ENCODE data around the gene WDR33.

WDR33 gene

GRCh38 chr2:127678531-127678930 lies 132.4 kb downstream of the WDR33 start:
- TF ChIP-seq POLR2A (IDR thresholded peaks at IDR 0.05; ENCODE audit: low read length) (no peak), GATA1 (IDR thresholded peaks at IDR 0.05; ENCODE audit: low read depth, low read length) (no peak)
- no peak for DNase-seq

DNA sequence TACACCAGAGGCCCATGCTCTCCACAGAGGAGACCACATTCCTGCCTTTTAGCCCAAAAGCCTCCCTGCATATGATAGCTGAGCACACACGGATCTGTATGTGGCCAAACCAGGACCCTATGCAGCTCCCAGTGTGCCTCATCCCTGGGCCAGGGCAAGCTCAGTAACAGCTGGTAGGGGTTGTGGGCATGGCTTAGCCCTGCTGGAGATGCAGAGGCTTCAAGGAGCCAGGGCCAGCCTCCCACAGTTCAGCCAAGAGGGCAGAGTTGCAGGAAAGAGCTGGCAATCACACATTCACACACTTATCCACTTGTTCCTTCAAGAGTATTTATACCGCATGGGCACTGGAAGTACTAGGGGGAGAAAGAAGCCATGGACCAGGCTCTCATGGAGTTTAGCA lies 134.1 kb downstream of the WDR33 start:
- DNase-seq: no peak
- TF ChIP-seq GATA1 (IDR thresholded peaks at IDR 0.05; ENCODE audit: low read depth, low read length) (no peak), POLR2A (IDR thresholded peaks at IDR 0.05; ENCODE audit: low read length) (no peak)

DNA sequence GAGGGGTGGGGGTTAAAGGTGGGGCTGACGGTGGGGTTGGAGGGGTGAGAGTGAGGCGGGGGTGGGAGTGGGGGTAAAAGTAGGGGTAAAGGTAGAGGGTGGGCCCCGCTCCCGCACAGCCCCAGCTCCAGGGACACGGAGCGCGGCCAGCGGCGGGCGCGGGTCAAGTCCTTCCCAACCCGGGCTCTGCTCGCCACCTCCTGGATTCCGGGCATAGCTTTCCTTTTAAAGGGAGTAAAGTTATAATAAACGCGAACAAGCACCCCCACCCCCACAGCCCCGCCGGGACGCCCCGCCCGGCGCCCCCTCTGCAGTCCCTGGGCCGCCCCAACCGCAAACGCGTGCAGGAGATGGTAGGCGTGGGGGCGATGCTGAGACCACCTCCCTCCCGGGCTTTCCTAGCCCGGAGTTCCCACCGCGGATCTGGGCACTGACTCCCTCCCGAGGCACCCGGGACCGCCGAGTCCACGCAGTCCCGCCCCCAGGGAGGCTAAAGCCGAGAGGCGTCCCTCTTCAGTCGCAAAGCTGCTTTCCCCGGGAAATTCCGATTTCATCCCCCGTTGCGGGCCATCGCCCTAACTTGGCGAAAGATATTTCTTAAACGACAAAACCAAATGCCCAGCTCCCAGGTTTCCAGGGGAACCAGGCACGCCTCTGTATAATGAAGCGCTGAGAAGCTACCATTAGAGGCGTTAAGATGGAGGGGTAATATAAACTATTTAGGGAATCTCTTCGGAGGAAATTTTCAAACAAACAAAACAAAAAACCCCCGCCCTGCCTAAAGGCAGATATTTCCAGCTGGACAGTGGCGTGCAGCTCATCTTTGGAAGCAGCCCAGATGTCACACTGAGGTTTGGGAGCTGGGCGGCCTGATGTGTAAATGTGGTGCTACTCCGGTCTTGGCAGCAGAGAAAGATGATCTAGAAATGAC lies 135.4 kb downstream of the WDR33 start, which contains the start of gene LIMS2:
Gene LIMS2 (minus strand): TSS at position 200 of the 931 bp plus-strand sequence. CDS start 506 bp downstream, outside the sequence.
- DNase-seq: no peak
- TF ChIP-seq POLR2A (IDR thresholded peaks at IDR 0.05; ENCODE audit: low read length) (no peak), GATA1 (IDR thresholded peaks at IDR 0.05; ENCODE audit: low read depth, low read length) (no peak)

GRCh38 chr2:127674241-127675209 lies 136.4 kb downstream of the WDR33 start:
- TF ChIP-seq GATA1 (IDR thresholded peaks at IDR 0.05; ENCODE audit: low read depth, low read length): no peak
- DNase-seq: peak; percentile 17 to 29

- no peak for DNase-seq
- TF ChIP-seq POLR2A (IDR thresholded peaks at IDR 0.05; ENCODE audit: low read length) (no peak), GATA1 (IDR thresholded peaks at IDR 0.05; ENCODE audit: low read depth, low read length) (no peak)
Observed at GRCh38 chr2:127673291-127674069, 137.5 kb downstream of the WDR33 start.

DNA sequence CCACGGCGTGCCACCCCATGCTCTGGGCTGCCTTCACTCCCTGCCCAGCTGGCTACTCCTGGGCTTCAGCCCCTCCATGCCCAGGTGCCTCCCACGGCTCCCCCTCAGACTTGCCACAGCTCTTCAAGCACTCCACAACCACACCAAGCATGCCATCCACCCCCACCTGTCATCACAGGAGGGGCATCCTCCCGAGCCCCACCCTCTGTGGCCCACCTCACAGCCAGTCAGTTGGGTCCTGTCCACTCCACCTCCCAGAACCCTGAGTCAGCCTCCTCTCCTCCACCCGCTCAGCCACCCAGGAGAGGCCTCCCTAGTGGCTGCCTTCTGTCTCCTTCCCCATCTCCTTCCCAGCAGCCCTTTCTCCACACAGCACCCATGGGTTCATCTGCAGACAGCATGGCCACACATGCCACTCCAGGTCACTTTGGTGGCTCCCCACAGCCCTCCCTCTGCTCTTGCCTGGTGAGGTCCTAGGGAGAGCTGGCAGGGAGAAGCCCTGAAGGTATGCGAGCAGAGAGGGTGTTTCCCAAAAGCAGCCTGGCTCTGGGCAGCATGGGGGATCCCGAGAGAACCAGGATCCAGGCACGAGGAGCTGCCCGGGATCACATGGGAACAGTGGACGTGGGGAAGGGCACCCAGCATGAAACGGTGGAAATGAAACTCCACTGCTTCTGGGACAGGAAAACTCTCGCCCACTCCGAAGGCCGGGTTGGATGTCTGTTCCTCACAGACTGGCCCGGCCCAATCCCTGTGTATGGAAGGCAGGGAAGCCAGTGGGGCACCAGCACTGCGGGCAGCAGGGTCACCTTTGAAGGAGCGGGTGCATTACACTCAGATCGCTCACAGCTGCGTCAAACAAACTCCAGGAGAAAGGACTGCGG lies 138.4 kb downstream of the WDR33 start:
- no peak for DNase-seq
- TF ChIP-seq POLR2A (IDR thresholded peaks at IDR 0.05; ENCODE audit: low read length) (no peak), GATA1 (IDR thresholded peaks at IDR 0.05; ENCODE audit: low read depth, low read length) (no peak)

DNA sequence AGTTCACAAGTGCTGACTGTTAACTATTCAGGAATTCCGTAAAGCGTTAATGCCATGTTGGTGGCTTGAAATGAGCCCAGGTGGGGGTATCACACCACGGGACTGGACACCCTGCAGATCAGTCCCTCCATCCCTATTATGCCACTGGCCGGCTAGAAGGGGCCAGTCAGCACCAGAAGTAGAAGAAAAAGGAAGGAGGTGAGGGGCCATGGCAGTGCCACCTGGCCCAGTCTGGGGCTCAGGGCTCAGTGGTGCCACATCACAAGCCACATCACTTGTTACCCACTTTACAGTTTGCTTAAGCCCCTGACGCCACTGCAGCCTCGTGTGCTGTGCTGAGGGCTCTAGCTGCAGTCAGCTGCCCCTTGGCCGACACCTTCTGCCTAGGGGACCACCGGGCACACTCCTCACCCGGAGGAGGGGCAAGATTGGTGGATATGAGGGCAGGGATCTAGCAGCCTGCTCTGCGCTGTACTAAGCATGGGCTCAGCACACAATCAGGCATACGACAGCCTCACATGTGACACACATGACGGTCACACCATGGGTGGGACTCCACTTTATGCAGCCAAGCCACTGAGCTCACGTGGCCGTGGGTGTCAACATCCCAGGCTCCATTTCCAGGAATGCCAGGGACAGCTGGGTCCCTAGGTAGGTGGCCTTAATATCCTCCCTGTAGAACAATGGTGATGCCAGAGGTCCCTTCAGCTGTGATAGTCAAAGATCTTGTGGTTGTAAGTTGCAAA lies 139.2 kb downstream of the WDR33 start:
- DNase-seq: no peak
- TF ChIP-seq POLR2A (IDR thresholded peaks at IDR 0.05; ENCODE audit: low read length) (no peak), GATA1 (IDR thresholded peaks at IDR 0.05; ENCODE audit: low read depth, low read length) (no peak)

DNA sequence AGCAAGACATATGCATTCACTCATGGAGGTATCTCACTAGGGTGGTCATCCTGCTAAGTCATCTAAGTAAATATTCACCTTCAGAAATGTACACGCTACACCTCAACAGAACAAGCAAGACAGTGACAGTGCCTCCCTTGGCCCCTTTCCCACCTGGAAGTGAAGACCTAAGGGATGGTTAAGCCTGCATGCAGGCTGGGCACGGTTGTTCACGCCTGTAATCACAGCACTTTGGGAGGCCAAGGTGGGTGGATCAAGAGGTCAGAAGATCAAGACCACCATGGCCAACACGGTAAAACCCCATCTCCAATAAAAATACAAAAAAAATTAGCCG lies 140.0 kb downstream of the WDR33 start:
- TF ChIP-seq POLR2A (IDR thresholded peaks at IDR 0.05; ENCODE audit: low read length): no peak
- TF ChIP-seq GATA1 (IDR thresholded peaks at IDR 0.05; ENCODE audit: low read depth, low read length): no peak
- DNase-seq: no peak

- DNase-seq: no peak
- TF ChIP-seq GATA1 (IDR thresholded peaks at IDR 0.05; ENCODE audit: low read depth, low read length) (no peak), POLR2A (IDR thresholded peaks at IDR 0.05; ENCODE audit: low read length) (no peak)
Observed at GRCh38 chr2:127670055-127670956, 140.7 kb downstream of the WDR33 start.

- TF ChIP-seq POLR2A (IDR thresholded peaks at IDR 0.05; ENCODE audit: low read length) (no peak), GATA1 (IDR thresholded peaks at IDR 0.05; ENCODE audit: low read depth, low read length) (no peak)
- DNase-seq: no peak
Observed at GRCh38 chr2:127669056-127669455, 141.9 kb downstream of the WDR33 start.

DNA sequence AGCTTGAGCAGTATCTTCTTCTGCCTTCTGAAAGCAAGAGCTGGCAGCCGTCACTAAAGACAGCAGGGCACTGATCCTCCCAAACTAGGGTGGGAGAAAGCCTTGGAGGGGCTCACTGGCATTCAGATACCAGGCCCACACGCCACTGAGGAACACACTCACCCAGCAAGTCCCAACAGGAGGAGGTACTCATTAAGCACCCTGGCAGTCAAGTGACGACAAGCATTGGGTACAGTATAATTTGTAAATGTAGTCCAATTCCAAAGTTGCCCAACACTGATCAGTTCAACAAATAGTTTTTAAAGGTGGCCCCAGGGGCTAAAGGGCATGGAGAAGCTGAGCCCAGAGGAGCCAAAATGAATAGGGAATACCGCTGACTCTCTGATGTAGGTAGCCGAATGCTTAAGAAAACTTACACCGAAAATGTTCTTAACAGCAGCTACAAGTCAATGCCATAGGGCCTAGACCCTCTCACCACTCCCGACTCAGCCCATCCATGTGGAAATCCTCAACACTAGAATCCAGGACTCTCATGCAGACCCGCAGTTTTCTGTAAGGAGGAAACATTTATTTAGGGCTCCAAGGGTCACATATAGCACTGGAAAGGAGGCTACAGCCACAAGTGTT lies 145.6 kb downstream of the WDR33 start:
- no peak for DNase-seq

More for the DNA sequence above, 145.6 kb downstream of the WDR33 start:
- TF ChIP-seq GATA1 (IDR thresholded peaks at IDR 0.05; ENCODE audit: low read depth, low read length) (no peak), POLR2A (IDR thresholded peaks at IDR 0.05; ENCODE audit: low read length) (no peak)

All from erythroblast (primary cell).